ENCODE results near the gene DOCK10.

The DOCK10 gene

DNA sequence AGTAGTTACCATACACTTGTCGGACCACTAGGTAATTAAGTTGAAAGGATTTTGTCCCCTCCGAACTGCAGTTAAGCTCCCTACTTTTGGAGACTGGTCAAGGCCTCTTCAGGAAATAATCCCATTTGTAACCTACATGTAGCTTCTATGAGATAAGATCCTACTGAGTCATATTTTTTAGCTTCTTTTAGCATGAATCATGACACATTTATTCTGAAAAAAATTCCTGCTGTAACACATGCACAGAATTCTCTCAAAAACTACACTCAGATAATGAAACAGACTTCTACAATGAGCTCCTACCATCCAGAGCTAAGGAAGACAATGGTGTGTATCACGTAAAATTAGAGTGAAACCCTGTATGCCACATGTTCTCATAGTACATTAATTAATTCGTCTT lies 225.5 kb downstream of the DOCK10 start:
- TF ChIP-seq, protein P1, sequence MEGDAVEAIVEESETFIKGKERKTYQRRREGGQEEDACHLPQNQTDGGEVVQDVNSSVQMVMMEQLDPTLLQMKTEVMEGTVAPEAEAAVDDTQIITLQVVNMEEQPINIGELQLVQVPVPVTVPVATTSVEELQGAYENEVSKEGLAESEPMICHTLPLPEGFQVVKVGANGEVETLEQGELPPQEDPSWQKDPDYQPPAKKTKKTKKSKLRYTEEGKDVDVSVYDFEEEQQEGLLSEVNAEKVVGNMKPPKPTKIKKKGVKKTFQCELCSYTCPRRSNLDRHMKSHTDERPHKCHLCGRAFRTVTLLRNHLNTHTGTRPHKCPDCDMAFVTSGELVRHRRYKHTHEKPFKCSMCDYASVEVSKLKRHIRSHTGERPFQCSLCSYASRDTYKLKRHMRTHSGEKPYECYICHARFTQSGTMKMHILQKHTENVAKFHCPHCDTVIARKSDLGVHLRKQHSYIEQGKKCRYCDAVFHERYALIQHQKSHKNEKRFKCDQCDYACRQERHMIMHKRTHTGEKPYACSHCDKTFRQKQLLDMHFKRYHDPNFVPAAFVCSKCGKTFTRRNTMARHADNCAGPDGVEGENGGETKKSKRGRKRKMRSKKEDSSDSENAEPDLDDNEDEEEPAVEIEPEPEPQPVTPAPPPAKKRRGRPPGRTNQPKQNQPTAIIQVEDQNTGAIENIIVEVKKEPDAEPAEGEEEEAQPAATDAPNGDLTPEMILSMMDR (IDR thresholded peaks at IDR 0.05; ENCODE audit: low read depth, low read length) = no peak
- DNase-seq (ENCODE audit: low read depth in 2 of 2) = peak; percentile 79 to 85
- no peak overlapping the region for H3K4me3 ChIP-seq (replicated peaks in 1 of 2; ENCODE audit: low read depth in 2 of 2, low read length in 2 of 2)

DNA sequence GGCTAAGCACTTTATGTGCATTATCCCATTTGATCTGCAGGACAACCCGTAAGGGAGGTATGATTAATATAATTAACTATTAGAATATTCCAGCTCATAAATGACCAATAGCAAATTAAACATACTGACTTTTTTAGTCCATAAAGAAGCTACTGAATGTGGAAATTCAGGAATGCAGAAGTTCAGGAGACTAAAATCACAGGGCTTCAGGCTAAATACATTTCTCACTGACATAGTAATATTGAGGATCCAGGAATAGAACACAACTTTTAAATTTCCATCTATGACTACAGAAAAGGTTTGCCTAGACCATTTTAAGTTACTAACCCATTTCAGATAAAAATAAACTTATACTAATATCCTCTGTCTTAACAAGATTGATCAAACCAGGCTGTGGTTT lies 228.7 kb downstream of the DOCK10 start:
- H3K4me3 ChIP-seq (replicated peaks in 1 of 2; ENCODE audit: low read depth in 2 of 2, low read length in 2 of 2) = no peak overlapping the region
- no peak for DNase-seq (ENCODE audit: low read depth in 2 of 2)
- TF ChIP-seq, protein P1 (IDR thresholded peaks at IDR 0.05; ENCODE audit: low read depth, low read length) = no peak

DNA sequence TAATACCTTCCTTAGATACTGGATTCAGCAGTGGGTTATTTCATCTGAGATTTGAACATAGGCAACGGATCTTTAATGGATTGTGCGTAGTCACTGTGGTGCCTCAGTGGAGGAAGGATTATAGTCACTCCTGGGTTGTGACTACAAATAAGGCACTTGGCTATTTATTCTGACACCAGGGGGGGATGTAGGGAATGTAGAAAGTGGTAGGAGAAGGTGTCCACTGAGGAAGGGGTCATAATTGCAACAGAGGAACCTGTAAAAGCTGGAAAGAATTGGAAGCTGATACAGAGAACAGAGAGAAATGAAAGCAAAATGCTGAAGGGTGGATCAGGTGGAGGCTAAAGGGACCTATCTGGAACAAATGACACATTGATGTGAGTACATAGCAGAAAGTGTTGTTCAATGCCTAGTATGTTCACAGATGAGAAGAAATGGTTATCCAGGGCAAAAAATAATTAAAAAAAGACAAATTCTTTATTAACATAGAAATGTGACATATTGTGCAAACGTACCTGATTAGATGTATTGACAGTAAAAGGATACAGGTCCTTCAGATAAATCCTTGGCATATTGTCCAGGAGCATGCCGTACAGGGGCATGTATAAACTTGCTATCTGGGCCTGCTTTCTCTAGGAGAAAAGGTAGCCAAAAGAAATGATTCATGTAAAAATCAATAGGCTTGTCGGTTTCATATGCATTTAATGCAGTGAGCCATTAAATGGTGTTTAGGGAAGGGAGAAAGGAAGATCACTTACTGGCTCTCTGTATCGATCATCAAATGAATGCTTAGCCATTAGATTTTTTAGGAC lies 234.9 kb downstream of the DOCK10 start:
- peak in 1 of 2 donors; percentile 13 for DNase-seq (ENCODE audit: low read depth in 2 of 2)
- TF ChIP-seq, protein P1 (IDR thresholded peaks at IDR 0.05; ENCODE audit: low read depth, low read length) = no peak
- H3K4me3 ChIP-seq (replicated peaks in 1 of 2; ENCODE audit: low read depth in 2 of 2, low read length in 2 of 2) = no peak overlapping the region

GRCh38 chr2:224803930-224804329 lies 238.3 kb downstream of the DOCK10 start:
- TF ChIP-seq, protein P1 (IDR thresholded peaks at IDR 0.05; ENCODE audit: low read depth, low read length) = no peak
- H3K4me3 ChIP-seq (replicated peaks in 1 of 2; ENCODE audit: low read depth in 2 of 2, low read length in 2 of 2) = no peak overlapping the region
- no peak for DNase-seq (ENCODE audit: low read depth in 2 of 2)

GRCh38 chr2:224802407-224802806 lies 239.9 kb downstream of the DOCK10 start:
- H3K4me3 ChIP-seq (replicated peaks in 1 of 2; ENCODE audit: low read depth in 2 of 2, low read length in 2 of 2) = no peak overlapping the region
- DNase-seq (ENCODE audit: low read depth in 2 of 2) = peak; percentile 54 to 63
- TF ChIP-seq, protein P1 (IDR thresholded peaks at IDR 0.05; ENCODE audit: low read depth, low read length) = no peak

DNA sequence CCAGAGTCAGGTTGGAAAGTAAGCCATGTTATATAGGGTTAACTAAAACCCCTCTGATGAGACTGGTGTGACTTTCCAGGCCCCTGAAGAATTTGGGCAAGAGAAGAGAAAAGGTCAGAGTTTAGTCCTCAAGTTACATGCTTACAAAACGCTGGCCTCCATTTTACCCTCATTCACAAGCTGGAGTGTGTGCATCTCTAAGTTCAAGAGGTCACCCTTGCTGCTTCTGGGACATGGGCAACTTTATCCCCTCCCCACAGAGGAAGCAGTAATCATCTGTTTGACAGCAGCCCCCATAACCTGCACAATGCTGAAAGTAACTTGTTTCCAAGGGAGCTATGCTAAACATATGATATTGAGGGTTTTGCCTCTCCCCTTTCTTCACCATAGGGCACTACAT lies 240.9 kb downstream of the DOCK10 start:
- DNase-seq (ENCODE audit: low read depth in 2 of 2) = no peak
- TF ChIP-seq, protein P1 (IDR thresholded peaks at IDR 0.05; ENCODE audit: low read depth, low read length) = no peak
- no peak overlapping the region for H3K4me3 ChIP-seq (replicated peaks in 1 of 2; ENCODE audit: low read depth in 2 of 2, low read length in 2 of 2)

Data from cardiac fibroblast (primary cell).